ENCODE results near the gene PCSK2.

PCSK2 gene

GRCh38 chr20:17518339-17519052, 291.7 kb downstream of the PCSK2 start:
- peaks cover 46 to 86% (median 72%) of the 10 kb centered on the region in 10 experiments for H3K4me1 ChIP-seq
- H4K20me1 ChIP-seq, result no peaks in the 10 kb centered on the region
- peak overlapping the region; percentile 29 to 94 (median 90); a peak in 21 of 22 replicates for H3K27ac ChIP-seq
- H3K9me3 ChIP-seq (replicated peaks in 1 of 11), result peaks cover 0 to 22% (median 0%) of the 10 kb centered on the region in 11 experiments; a peak in 7 of 22 replicates
- H3K27me3 ChIP-seq, result peaks cover 18 to 43% (median 24%) of the 10 kb centered on the region in 11 experiments
- H3K9ac ChIP-seq, result peak overlapping the region in 10 of 11 experiments; percentile 2 to 76 (median 70); a peak in 18 of 22 replicates
- H3K4me3 ChIP-seq, result peak overlapping the region in 3 of 10 experiments; percentile 10 to 28 (median 22); a peak in 3 of 20 replicates
- H3K4me2 ChIP-seq, result peak overlapping the region; percentile 74 to 93 (median 85)
- no peaks in the 10 kb centered on the region for H3K36me3 ChIP-seq
- peak; percentile 76 to 99 (median 97); a peak in 21 of 22 replicates for TF ChIP-seq Cebpa-rat (IDR thresholded peaks at IDR 0.05)

- Histone ChIP-seq H3K9ac (peak overlapping the region in 8 of 11 experiments; percentile 60 to 76 (median 73); a peak in 10 of 22 replicates), H3K27ac (peak overlapping the region in 9 of 11 experiments; percentile 76 to 94 (median 91); a peak in 18 of 22 replicates), H3K4me1 (peaks cover 58 to 87% (median 84%) of the 10 kb centered on the region in 10 experiments), H3K27me3 (peaks cover 5 to 30% (median 11%) of the 10 kb centered on the region in 11 experiments), H3K36me3 (no peaks in the 10 kb centered on the region), H4K20me1 (no peaks in the 10 kb centered on the region), H3K4me2 (peak overlapping the region; percentile 74 to 93 (median 85); a peak in 21 of 22 replicates), H3K4me3 (no peak overlapping the region), H3K9me3 (replicated peaks in 1 of 11) (peaks cover 0 to 22% (median 0%) of the 10 kb centered on the region in 11 experiments; a peak in 7 of 22 replicates)
- no peak for TF ChIP-seq Cebpa-rat (IDR thresholded peaks at IDR 0.05)
Observed at GRCh38 chr20:17519606-17520285, 292.9 kb downstream of the PCSK2 start.

GRCh38 chr20:17520583-17520982, 293.7 kb downstream of the PCSK2 start:
- no peak for TF ChIP-seq Cebpa-rat (IDR thresholded peaks at IDR 0.05)
- Histone ChIP-seq H3K4me2 (peak overlapping the region; percentile 47 to 93 (median 84)), H3K9me3 (replicated peaks in 1 of 11) (peaks cover 0 to 22% (median 0%) of the 10 kb centered on the region in 11 experiments; a peak in 7 of 22 replicates), H3K27ac (peak overlapping the region in 8 of 11 experiments; percentile 50 to 94 (median 88); a peak in 15 of 22 replicates), H4K20me1 (no peaks in the 10 kb centered on the region), H3K9ac (peak overlapping the region in 4 of 11 experiments; percentile 8 to 48 (median 36); a peak in 5 of 22 replicates), H3K4me1 (peaks cover 64 to 95% (median 93%) of the 10 kb centered on the region in 10 experiments), H3K36me3 (no peaks in the 10 kb centered on the region), H3K27me3 (peaks cover 0 to 22% (median 3%) of the 10 kb centered on the region in 11 experiments; a peak in 14 of 22 replicates), H3K4me3 (peak overlapping the region in 1 of 10 experiments; percentile 22; a peak in 1 of 20 replicates)

GRCh38 chr20:17522528-17522927, 295.7 kb downstream of the PCSK2 start:
- TF ChIP-seq Cebpa-rat (IDR thresholded peaks at IDR 0.05), result no peak
- Histone ChIP-seq H3K27ac (peak overlapping the region in 4 of 11 experiments; percentile 37 to 89 (median 55); a peak in 5 of 22 replicates), H3K4me2 (peak overlapping the region in 9 of 11 experiments; percentile 42 to 93 (median 85); a peak in 16 of 22 replicates), H3K4me3 (no peak overlapping the region), H4K20me1 (no peaks in the 10 kb centered on the region), H3K9ac (no peak overlapping the region), H3K9me3 (replicated peaks in 1 of 11) (peaks cover 0 to 16% (median 0%) of the 10 kb centered on the region in 11 experiments; a peak in 7 of 22 replicates), H3K36me3 (no peaks in the 10 kb centered on the region), H3K4me1 (peaks cover 51 to 84% (median 82%) of the 10 kb centered on the region in 10 experiments), H3K27me3 (peaks cover 0 to 5% (median 0%) of the 10 kb centered on the region in 11 experiments; a peak in 5 of 22 replicates)

GRCh38 chr20:17523326-17523725, 296.5 kb downstream of the PCSK2 start:
- Histone ChIP-seq H3K27me3 (no peaks in the 10 kb centered on the region; a peak in 1 of 22 replicates), H3K27ac (peak overlapping the region in 7 of 11 experiments; percentile 34 to 64 (median 55); a peak in 10 of 22 replicates), H4K20me1 (no peaks in the 10 kb centered on the region), H3K36me3 (no peaks in the 10 kb centered on the region), H3K9me3 (replicated peaks in 1 of 11) (peaks cover 0 to 13% (median 0%) of the 10 kb centered on the region in 11 experiments; a peak in 7 of 22 replicates), H3K4me2 (peak overlapping the region; percentile 43 to 93 (median 84); a peak in 19 of 22 replicates), H3K4me3 (no peak overlapping the region), H3K4me1 (peaks cover 43 to 76% (median 74%) of the 10 kb centered on the region in 10 experiments), H3K9ac (peak overlapping the region in 1 of 11 experiments; percentile 25; a peak in 4 of 22 replicates)
- no peak for TF ChIP-seq Cebpa-rat (IDR thresholded peaks at IDR 0.05)

GRCh38 chr20:17524560-17524959, 297.7 kb downstream of the PCSK2 start:
- peak overlapping the region; percentile 43 to 93 (median 84) for H3K4me2 ChIP-seq
- peak overlapping the region in 5 of 11 experiments; percentile 27 to 47 (median 38); a peak in 8 of 22 replicates for H3K9ac ChIP-seq
- peak overlapping the region in 8 of 11 experiments; percentile 8 to 59 (median 54); a peak in 14 of 22 replicates for H3K27ac ChIP-seq
- H3K4me1 ChIP-seq, result peaks cover 30 to 63% (median 61%) of the 10 kb centered on the region in 10 experiments
- no peaks in the 10 kb centered on the region for H4K20me1 ChIP-seq
- peak overlapping the region in 4 of 10 experiments; percentile 7 to 33 (median 21); a peak in 5 of 20 replicates for H3K4me3 ChIP-seq
- no peaks in the 10 kb centered on the region for H3K36me3 ChIP-seq
- no peak for TF ChIP-seq Cebpa-rat (IDR thresholded peaks at IDR 0.05)
- H3K27me3 ChIP-seq, result peaks cover 0 to 5% (median under 1%) of the 10 kb centered on the region in 11 experiments; a peak in 4 of 22 replicates
- peaks cover 0 to 2% (median 0%) of the 10 kb centered on the region in 11 experiments; a peak in 2 of 22 replicates for H3K9me3 ChIP-seq (replicated peaks in 1 of 11)

GRCh38 chr20:17525132-17525531, 298.3 kb downstream of the PCSK2 start:
- peaks cover 0 to 11% (median 6%) of the 10 kb centered on the region in 11 experiments; a peak in 21 of 22 replicates for H3K27me3 ChIP-seq
- H3K4me2 ChIP-seq, result peak overlapping the region; percentile 43 to 93 (median 84)
- peaks cover 28 to 59% (median 57%) of the 10 kb centered on the region in 10 experiments for H3K4me1 ChIP-seq
- H4K20me1 ChIP-seq, result no peaks in the 10 kb centered on the region
- H3K9ac ChIP-seq, result no peak overlapping the region; a peak in 1 of 22 replicates
- H3K27ac ChIP-seq, result peak overlapping the region in 4 of 11 experiments; percentile 46 to 57 (median 56); a peak in 6 of 22 replicates
- no peaks in the 10 kb centered on the region for H3K36me3 ChIP-seq
- H3K9me3 ChIP-seq (replicated peaks in 1 of 11), result no peaks in the 10 kb centered on the region
- TF ChIP-seq Cebpa-rat (IDR thresholded peaks at IDR 0.05), result no peak
- H3K4me3 ChIP-seq, result 0 out of 20 replicates have a peak overlapping the region, but pooled peaks of 1 of the 10 experiments have one; percentile 22

- Histone ChIP-seq H3K4me2 (peak overlapping the region in 10 of 11 experiments; percentile 43 to 93 (median 84); a peak in 18 of 22 replicates), H4K20me1 (no peaks in the 10 kb centered on the region), H3K9ac (no peak overlapping the region), H3K27ac (0 out of 22 replicates have a peak overlapping the region, but pooled peaks of 1 of the 11 experiments have one; percentile 1), H3K4me1 (peaks cover 23 to 59% (median 53%) of the 10 kb centered on the region in 10 experiments), H3K4me3 (no peak overlapping the region), H3K36me3 (no peaks in the 10 kb centered on the region), H3K27me3 (peaks cover 4 to 16% (median 11%) of the 10 kb centered on the region in 11 experiments), H3K9me3 (replicated peaks in 1 of 11) (no peaks in the 10 kb centered on the region)
- TF ChIP-seq Cebpa-rat (IDR thresholded peaks at IDR 0.05), result no peak
Observed at GRCh38 chr20:17525650-17526049, 298.8 kb downstream of the PCSK2 start.

Measured in BLaER1 treated with 17β-estradiol and CSF1 and Interleukin-3, amounts not matched to agents 10 nM and 100 nM (cell line).